Thyroid gland (tissue), 4 donors: Measurements from ENCODE around the gene C5. TPM values are rescaled to one million over a fixed set of nuclear protein-coding genes. Genes with fewer than 3 reads are reported as not detected.

Experiments
- DNase-seq, 2 donors: peaks; one replicate each; pipeline ENCODE4 v3.0.0-alpha.2; 2019
- H3K27ac ChIP-seq, 3 donors: fragments of 200-600 bp; sonication (generic); 1 replicate in 2 of 3; 2 replicates in 1 of 3; pipeline ENCODE4 v1.5.1; 2016 to 2019; ENCODE audit warnings: mild to moderate bottlenecking in 1 of 3, moderate library complexity in 1 of 3
- H3K27me3 ChIP-seq: fragments of 200-600 bp; sonication (generic); one replicate; pipeline ENCODE4 v1.5.1; 2019
- H3K36me3 ChIP-seq, 2 donors: fragments of 200-600 bp; sonication (generic); one replicate each; pipeline ENCODE4 v1.5.1; 2016 to 2019
- H3K4me1 ChIP-seq, 2 donors: fragments of 200-600 bp; sonication (generic); one replicate each; pipeline ENCODE4 v1.5.1; 2017 to 2019
- H3K4me3 ChIP-seq, 3 donors: fragments of 200-600 bp; sonication (generic); replicated peaks in 1 of 3; 1 replicate in 2 of 3; 2 replicates in 1 of 3; pipeline ENCODE4 v1.5.1; 2016; ENCODE audit warnings: mild to moderate bottlenecking in 1 of 3
- H3K9me3 ChIP-seq: fragments of 200-600 bp; sonication (generic); one replicate; pipeline ENCODE4 v1.5.1; 2017
- CTCF ChIP-seq, 6 experiments: fragments of 200-600 bp in 3 of 6; fragments of 450-650 bp in 3 of 6; sonication (generic) in 3 of 6; IDR thresholded peaks; one replicate each; pipeline ENCODE4 v1.5.1; 2016 to 2019; ENCODE audit warnings: antibody characterized with exemption in 6 of 6, mild to moderate bottlenecking in 2 of 6, inconsistent platforms in 1 of 6, moderate library complexity in 1 of 6
- POLR2A ChIP-seq, 2 donors: fragments of 450-650 bp; IDR thresholded peaks; one replicate each; pipeline ENCODE4 v1.6.1; 2017; ENCODE audit warnings: antibody characterized with exemption in 2 of 2, mild to moderate bottlenecking in 2 of 2, moderate library complexity in 1 of 2
- WGBS, 2 donors: methylation state at CpG; one replicate each; pipeline ENCODE4 v1.1.5; 2017; 5-methylcytosine and 5-hydroxymethylcytosine counted together
- intact Hi-C: fragments of 100-400 bp; cut with DNase I; formaldehyde crosslinking; loops from one replicate; pipeline ENCODE4 v1.15.1; 2023
- total RNA-seq, 4 donors: library from RNA; depleted of rRNA; stranded (reverse); fragments of >200 nt; gene quantifications; one replicate each; pipeline ENCODE4 v1.2.3, GENCODE V29; 2016

C5 gene
- total RNA-seq, 4 donors from 2014 or later = 1.7 to 3.4 (median 2.8) TPM

GRCh38 chr9:120941046-120941770 is 108.9 kb downstream of the C5 start:
- Histone ChIP-seq H3K27ac (peak overlapping the region; percentile 40 to 86 (median 81)), H3K27me3 (no peaks in the 10 kb centered on the region), H3K9me3 (no peaks in the 10 kb centered on the region), H3K4me1 (peaks cover 26 to 35% of the 10 kb centered on the region in 2 donors), H3K4me3 (no peak overlapping the region), H3K36me3 (no peaks in the 10 kb centered on the region)
- no peak for DNase-seq
- 92 to 93% methylated on average over 6 of the region's 6 CpGs for WGBS, 2 donors
- TF ChIP-seq POLR2A (IDR thresholded peaks at IDR 0.05) = no peak
- TF ChIP-seq CTCF (IDR thresholded peaks at IDR 0.05) = no peak
- intact Hi-C loops = no loop called here

GRCh38 chr9:120940573-120940972 is 109.5 kb downstream of the C5 start:
- H3K4me1 ChIP-seq = peaks cover 32 to 41% of the 10 kb centered on the region in 2 donors
- H3K27ac ChIP-seq = no peak overlapping the region
- H3K9me3 ChIP-seq = no peaks in the 10 kb centered on the region
- no peaks in the 10 kb centered on the region for H3K36me3 ChIP-seq
- H3K4me3 ChIP-seq = no peak overlapping the region
- 81 to 88% methylated on average over 10 of the region's 10 CpGs for WGBS, 2 donors
- intact Hi-C loops = no loop called here
- H3K27me3 ChIP-seq = no peaks in the 10 kb centered on the region
- TF ChIP-seq CTCF (IDR thresholded peaks at IDR 0.05) (no peak), POLR2A (IDR thresholded peaks at IDR 0.05) (no peak)
- no peak for DNase-seq

GRCh38 chr9:120938851-120939250 is 111.2 kb downstream of the C5 start:
- no peaks in the 10 kb centered on the region for H3K27me3 ChIP-seq
- DNase-seq = no peak
- H3K4me3 ChIP-seq = no peak overlapping the region
- no peaks in the 10 kb centered on the region for H3K9me3 ChIP-seq
- intact Hi-C loops = loop anchor here (5.0 kb wide), 2 partner anchors 62 to 182 kb away; partner anchors contain the start of gene PHF19
- peaks cover 46 to 58% of the 10 kb centered on the region in 2 donors for H3K4me1 ChIP-seq
- no peak for TF ChIP-seq CTCF (IDR thresholded peaks at IDR 0.05)
- no peak for TF ChIP-seq POLR2A (IDR thresholded peaks at IDR 0.05)
- no peaks in the 10 kb centered on the region for H3K36me3 ChIP-seq
- no peak overlapping the region for H3K27ac ChIP-seq
- WGBS, 2 donors = 89% methylated on average over 3 of the region's 3 CpGs

GRCh38 chr9:120937596-120937995 is 112.5 kb downstream of the C5 start:
- WGBS, 2 donors = 53 to 61% methylated on average over 1 of the region's 1 CpG
- Histone ChIP-seq H3K27me3 (no peaks in the 10 kb centered on the region), H3K36me3 (no peaks in the 10 kb centered on the region), H3K4me1 (peaks cover 40 to 55% of the 10 kb centered on the region in 2 donors), H3K4me3 (no peak overlapping the region), H3K9me3 (no peaks in the 10 kb centered on the region), H3K27ac (peak overlapping the region; percentile 53 to 91 (median 78))
- DNase-seq = no peak
- intact Hi-C loops = loop anchor here (5.0 kb wide), 2 partner anchors 60 to 180 kb away; partner anchors contain the start of gene PHF19
- TF ChIP-seq CTCF (IDR thresholded peaks at IDR 0.05) = no peak
- no peak for TF ChIP-seq POLR2A (IDR thresholded peaks at IDR 0.05)

GRCh38 chr9:120937127-120937526 is 112.9 kb downstream of the C5 start:
- Histone ChIP-seq H3K36me3 (no peaks in the 10 kb centered on the region), H3K27ac (peak overlapping the region; percentile 53 to 91 (median 78)), H3K9me3 (no peaks in the 10 kb centered on the region), H3K4me1 (peaks cover 35 to 52% of the 10 kb centered on the region in 2 donors), H3K27me3 (no peaks in the 10 kb centered on the region), H3K4me3 (no peak overlapping the region)
- WGBS, 2 donors = 54 to 78% methylated on average over 1 of the region's 1 CpG
- TF ChIP-seq CTCF (IDR thresholded peaks at IDR 0.05) (no peak), POLR2A (IDR thresholded peaks at IDR 0.05) (no peak)
- DNase-seq = no peak
- intact Hi-C loops = loop anchor here (5.0 kb wide), 2 partner anchors 60 to 180 kb away; partner anchors contain the start of gene PHF19
